H1 (cell line): Measurements from ENCODE around the gene LIPA. TPM values are rescaled to one million over a fixed set of nuclear protein-coding genes. Genes with fewer than 3 reads are reported as not detected.

Experiments used
- CTCF ChIA-PET: fragments of 300-600 bp; sonication (Branson Sonifier 250); formaldehyde crosslinking; loops from one replicate; lab custom pipeline; 2021; ENCODE audit not compliant: partially characterized antibody; lab: Charles Lee
- POLR2A ChIA-PET: fragments of 300-600 bp; sonication (Branson Sonifier 250); formaldehyde crosslinking; loops from one replicate; lab custom pipeline; 2021; ENCODE audit warnings: inconsistent platforms; ENCODE audit not compliant: partially characterized antibody; lab: Charles Lee
- DNase-seq, 2 experiments: peaks; one replicate each; pipeline versions ENCODE4 v3.0.0 to v3.0.0-alpha.2; 2010 to 2022; ENCODE audit warnings: low spot score in 2 of 2, low read depth in 1 of 2, mixed read lengths in 1 of 2
- FAIRE-seq: peaks from 2 replicates; lab custom pipeline; 2011; peaks lifted over from hg19 to GRCh38; lab: Jason Lieb, UNC
- H2AFZ ChIP-seq: 2 replicates; pipeline ENCODE4 v1.8.1; 2012; ENCODE audit warnings: low read length, inconsistent platforms
- H2AK5ac ChIP-seq: 2 replicates; pipeline ENCODE4 v1.6.1; 2013; ENCODE audit warnings: low read depth, low read length
- H2BK120ac ChIP-seq: replicated peaks from 2 replicates; pipeline ENCODE3; 2013; ENCODE audit warnings: low read depth, low read length, inconsistent platforms
- H2BK12ac ChIP-seq: 2 replicates; pipeline ENCODE4 v1.6.1; 2013; ENCODE audit warnings: low read depth, low read length
- H2BK15ac ChIP-seq: 2 replicates; pipeline ENCODE4 v1.6.1; 2013; ENCODE audit warnings: low read length
- H2BK20ac ChIP-seq: 2 replicates; pipeline ENCODE4 v1.6.1; 2013; ENCODE audit warnings: low read length
- H2BK5ac ChIP-seq: 2 replicates; pipeline ENCODE4 v1.6.1; 2013; ENCODE audit warnings: low read depth, low read length
- H3K14ac ChIP-seq: 2 replicates; pipeline ENCODE4 v1.6.1; 2013; ENCODE audit warnings: inconsistent platforms; ENCODE audit not compliant: insufficient read length
- H3K18ac ChIP-seq: 2 replicates; pipeline ENCODE4 v1.6.1; 2013; ENCODE audit warnings: low read length; ENCODE audit errors: extremely low read depth
- H3K23ac ChIP-seq: 2 replicates; pipeline ENCODE4 v1.6.1; 2013; ENCODE audit warnings: inconsistent platforms; ENCODE audit not compliant: insufficient read length
- H3K23me2 ChIP-seq: 2 replicates; pipeline ENCODE4 v1.6.1; 2013; ENCODE audit warnings: low read depth, low read length
- H3K27ac ChIP-seq: 2 replicates; pipeline ENCODE4 v1.6.1; 2011; ENCODE audit warnings: low read depth, low read length, inconsistent platforms
- H3K27me3 ChIP-seq, 4 experiments: replicated peaks in 1 of 4; 1 replicate in 1 of 4; 2 replicates in 3 of 4; pipeline versions ENCODE4 v1.6.1 to v1.8.1; 2011 to 2013; ENCODE audit warnings: low read length in 3 of 4, mild to moderate bottlenecking in 3 of 4, inconsistent platforms in 2 of 4, mixed read lengths in 2 of 4, moderate library complexity in 1 of 4; ENCODE audit not compliant: control insufficient read depth in 3 of 4, insufficient read depth in 3 of 4; ENCODE audit errors: extremely low read depth in 1 of 4
- H3K36me3 ChIP-seq, 4 experiments: 2 replicates each; pipeline versions ENCODE4 v1.6.1 to v1.8.1; 2011 to 2013; ENCODE audit warnings: mild to moderate bottlenecking in 4 of 4, low read length in 3 of 4, moderate library complexity in 2 of 4, control low read depth in 1 of 4, inconsistent platforms in 1 of 4; ENCODE audit not compliant: insufficient read depth in 4 of 4, control insufficient read depth in 2 of 4
- H3K4ac ChIP-seq: replicated peaks from 2 replicates; pipeline ENCODE3; 2013; ENCODE audit warnings: low read length, low read depth, mixed read lengths, inconsistent platforms; ENCODE audit not compliant: insufficient read length
- H3K4me1 ChIP-seq, 4 experiments: replicated peaks in 1 of 4; 1 replicate in 1 of 4; 2 replicates in 3 of 4; pipeline versions ENCODE4 v1.6.1 to v1.8.1; 2011 to 2013; ENCODE audit warnings: low read length in 3 of 4, inconsistent platforms in 2 of 4, mixed read lengths in 1 of 4; ENCODE audit not compliant: insufficient read depth in 4 of 4, control insufficient read depth in 3 of 4
- H3K4me2 ChIP-seq, 2 experiments: 2 replicates each; pipeline versions ENCODE4 v1.6.1 to v1.8.1; 2011 to 2013; ENCODE audit warnings: low read depth in 2 of 2, low read length in 2 of 2, control low read depth in 1 of 2, inconsistent platforms in 1 of 2, mild to moderate bottlenecking in 1 of 2; ENCODE audit not compliant: insufficient read depth in 1 of 2
- H3K4me3 ChIP-seq, 4 experiments: fragments of 200-600, 300-600 bp in 1 of 4; sonication (generic), shearing (Covaris generic), sonication (Bioruptor Twin) in 1 of 4; 2 replicates each; pipeline versions ENCODE4 v1.5.1 to v1.8.1; 2011 to 2016; ENCODE audit warnings: low read length in 4 of 4, low read depth in 3 of 4, control low read depth in 2 of 4, inconsistent platforms in 2 of 4, mild to moderate bottlenecking in 2 of 4, mixed read lengths in 1 of 4, moderate library complexity in 1 of 4; ENCODE audit not compliant: insufficient read depth in 2 of 4; ENCODE audit errors: extremely low read depth in 1 of 4
- H3K56ac ChIP-seq: replicated peaks from 2 replicates; pipeline ENCODE3; 2013; ENCODE audit warnings: low read depth, mild to moderate bottlenecking, mixed read lengths, low read length, inconsistent platforms; ENCODE audit not compliant: insufficient read length
- H3K79me1 ChIP-seq: 2 replicates; pipeline ENCODE4 v1.6.1; 2013; ENCODE audit warnings: low read depth, low read length, control low read depth
- H3K79me2 ChIP-seq, 2 experiments: 2 replicates each; pipeline versions ENCODE4 v1.6.1 to v1.8.1; 2012 to 2013; ENCODE audit warnings: low read length in 2 of 2, mild to moderate bottlenecking in 2 of 2, inconsistent platforms in 1 of 2; ENCODE audit not compliant: insufficient read depth in 2 of 2, control insufficient read depth in 1 of 2
- H3K9ac ChIP-seq, 4 experiments: replicated peaks in 1 of 4; 1 replicate in 1 of 4; 2 replicates in 3 of 4; pipeline versions ENCODE4 v1.6.1 to v1.8.1; 2011 to 2013; ENCODE audit warnings: low read depth in 3 of 4, low read length in 3 of 4, control low read depth in 2 of 4, mild to moderate bottlenecking in 2 of 4, moderate library complexity in 2 of 4, inconsistent platforms in 1 of 4; ENCODE audit errors: extremely low read depth in 1 of 4
- H3K9me3 ChIP-seq, 2 experiments: 2 replicates each; pipeline versions ENCODE4 v1.6.1 to v1.8.1; 2012 to 2013; ENCODE audit warnings: mild to moderate bottlenecking in 2 of 2, moderate library complexity in 2 of 2, control low read depth in 1 of 2, inconsistent platforms in 1 of 2, low read depth in 1 of 2, low read length in 1 of 2, mixed read lengths in 1 of 2; ENCODE audit not compliant: insufficient read depth in 2 of 2
- H4K20me1 ChIP-seq, 2 experiments: replicated peaks in 1 of 2; 2 replicates each; pipeline versions ENCODE3 to v1.8.1; 2011 to 2013; ENCODE audit warnings: inconsistent platforms in 2 of 2, low read length in 2 of 2, mild to moderate bottlenecking in 1 of 2; ENCODE audit not compliant: insufficient read depth in 2 of 2, control insufficient read depth in 1 of 2
- H4K5ac ChIP-seq: 2 replicates; pipeline ENCODE4 v1.6.1; 2013; ENCODE audit warnings: low read length, low read depth, mixed read lengths, inconsistent platforms; ENCODE audit not compliant: insufficient read length
- H4K8ac ChIP-seq: 2 replicates; pipeline ENCODE4 v1.8.0; 2013; ENCODE audit warnings: mild to moderate bottlenecking, moderate library complexity, low read length, inconsistent platforms; ENCODE audit not compliant: insufficient read depth; ENCODE audit errors: extremely low read depth
- H4K91ac ChIP-seq: replicated peaks from 2 replicates; pipeline ENCODE3; 2013; ENCODE audit warnings: low read length, mixed read lengths, inconsistent platforms; ENCODE audit not compliant: insufficient read length
- ASH2L ChIP-seq: fragments of 200-600, 300-600 bp; sonication (generic); IDR thresholded peaks from one replicate; pipeline ENCODE4 v1.7.1; 2017; ENCODE audit warnings: low read length
- ATF2 ChIP-seq: IDR thresholded peaks from 2 replicates; pipeline ENCODE4 v1.6.1; 2012; ENCODE audit warnings: low read length, inconsistent platforms
- CBX8 ChIP-seq: fragments of 300-800, 300-1000 bp; sonication (generic); IDR thresholded peaks from 2 replicates; pipeline ENCODE4 v1.7.1; 2016; ENCODE audit warnings: low read depth, low read length, borderline replicate concordance
- CREB1 ChIP-seq: IDR thresholded peaks from 2 replicates; pipeline ENCODE4 v1.6.1; 2012; ENCODE audit warnings: inconsistent platforms
- HDAC6 ChIP-seq: IDR thresholded peaks from one replicate; pipeline ENCODE4 v1.7.1; 2012; ENCODE audit warnings: low read depth, mild to moderate bottlenecking, inconsistent platforms, low read length, moderate library complexity
- JUN ChIP-seq: IDR thresholded peaks from 2 replicates; pipeline ENCODE4 v1.6.1; 2011; ENCODE audit warnings: low read depth, mild to moderate bottlenecking, improper control_type of control experiment, low read length
- SIX5 ChIP-seq: IDR thresholded peaks from 2 replicates; pipeline ENCODE4 v1.6.1; 2011; ENCODE audit warnings: mild to moderate bottlenecking, low read depth, low read length
- WGBS, 2 experiments: shearing (Covaris generic) in 1 of 2; methylation state at CpG; one replicate each; pipeline versions ENCODE4 v1.1.6 to v1.1.7; 2013 to 2015; ENCODE audit warnings: low lambda C conversion rate in 2 of 2, mixed read lengths in 2 of 2, inconsistent platforms in 1 of 2, low coverage in 1 of 2, missing lambda C conversion rate in 1 of 2; ENCODE audit not compliant: insufficient replicate concordance in 2 of 2, insufficient coverage in 1 of 2, insufficient read length in 1 of 2; ENCODE audit errors: extremely low coverage in 1 of 2, missing lambda C conversion rate in 1 of 2; 5-methylcytosine and 5-hydroxymethylcytosine counted together
- polyA plus RNA-seq, 7 experiments: library from polyadenylated mRNA; depleted of rRNA in 3 of 7; stranded (reverse) in 5 of 7; unstranded in 2 of 7; fragments of >200 nt in 5 of 7; fragments of 200-250 nt in 2 of 7; gene quantifications; 1 replicate in 5 of 7; 2 replicates in 1 of 7; 4 replicates in 1 of 7; pipeline versions ENCODE4 v1.2.1 to v1.2.3, GENCODE V29; 2011 to 2013; ENCODE audit warnings: missing spikeins in 2 of 7, mixed read lengths in 2 of 7
- total RNA-seq: library from RNA; stranded (reverse); fragmentation: NEBNext Ultra II Directional; extraction: Animal tissue kit (Norgen Biotek cat#: 25700); gene quantifications from 2 replicates; pipeline ENCODE4 v1.2.1, GENCODE V29; 2021

The LIPA gene
- total and polyA plus RNA-seq, 2 of the 8 experiments (the other 6 are each of a cell fraction or from before 2014, with no cell fraction given): 18.1 to 32.4 TPM

DNA sequence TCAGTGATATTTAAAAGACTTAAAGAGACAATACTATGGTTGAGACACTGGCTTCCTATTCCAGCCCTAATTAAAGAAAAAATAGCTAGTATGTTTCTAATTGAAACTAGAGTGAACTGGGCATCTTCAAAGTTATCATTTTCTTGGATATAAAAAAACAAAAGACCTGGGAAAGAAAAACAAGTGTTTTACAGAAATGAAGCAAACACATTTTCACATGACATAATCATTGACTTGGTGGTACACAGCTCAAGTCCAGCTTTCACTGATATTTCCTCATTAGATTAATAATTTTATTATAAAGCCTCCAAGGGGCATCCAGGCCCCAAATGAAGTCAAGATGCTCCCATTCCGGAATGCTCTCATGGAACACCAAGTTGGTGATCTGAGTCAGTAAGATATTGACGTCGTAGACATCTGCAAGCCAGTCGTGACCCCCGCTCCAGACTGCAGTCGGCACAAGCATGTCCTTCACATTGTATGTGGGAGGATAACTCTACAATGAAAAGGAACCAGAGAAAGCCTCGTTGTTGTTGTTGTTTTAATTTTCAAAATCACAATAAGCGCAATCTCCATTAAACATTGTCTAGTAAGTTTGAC is 36.9 kb downstream of the LIPA start:
- H4K5ac ChIP-seq: no peak overlapping the region
- no peak overlapping the region for H3K27ac ChIP-seq
- ChIA-PET CTCF (interaction anchor here (0.7 to 4.2 kb wide), 47 partner anchors 10 to 386 kb away, joined by 3 to 100 read pairs (median 4); partner anchors contain the start of genes FAS, IFIT1 and LIPA), POLR2A (no interaction called here)
- H2AFZ ChIP-seq: no peak overlapping the region
- no peaks in the 10 kb centered on the region for H3K79me2 ChIP-seq
- no peaks in the 10 kb centered on the region for H3K36me3 ChIP-seq
- H3K4me2 ChIP-seq: no peak overlapping the region
- H4K20me1 ChIP-seq: no peaks in the 10 kb centered on the region
- no peak overlapping the region for H2AK5ac ChIP-seq
- H3K23me2 ChIP-seq: no peaks in the 10 kb centered on the region
- no peak overlapping the region for H4K91ac ChIP-seq
- H3K79me1 ChIP-seq: no peaks in the 10 kb centered on the region
- no peak overlapping the region for H4K8ac ChIP-seq
- no peak overlapping the region for H3K23ac ChIP-seq
- WGBS, 2 experiments: 92% methylated on average over 8 of the region's 8 CpGs; no CpG with 5 or more reads in 1 of the 2 experiments
- TF ChIP-seq JUN: no peak
- no peak for TF ChIP-seq ASH2L
- no peak for TF ChIP-seq SIX5
- TF ChIP-seq HDAC6: no peak
- TF ChIP-seq CREB1: no peak
- TF ChIP-seq CBX8: no peak
- no peak for TF ChIP-seq ATF2
- no peak overlapping the region for H3K9ac ChIP-seq
- no peaks in the 10 kb centered on the region for H3K9me3 ChIP-seq
- no peak overlapping the region for H2BK120ac ChIP-seq
- H3K4me1 ChIP-seq: peaks cover 0 to 2% (median 0%) of the 10 kb centered on the region in 4 experiments; a peak in 2 of 7 replicates
- no peak overlapping the region for H3K4me3 ChIP-seq
- H2BK15ac ChIP-seq: no peak overlapping the region
- no peak overlapping the region for H3K14ac ChIP-seq
- no peak for FAIRE-seq
- no peak for DNase-seq
- no peak overlapping the region for H2BK20ac ChIP-seq
- H3K56ac ChIP-seq: no peak overlapping the region
- H3K4ac ChIP-seq: no peak overlapping the region
- no peak overlapping the region for H2BK5ac ChIP-seq
- no peak overlapping the region for H2BK12ac ChIP-seq
- H3K18ac ChIP-seq: no peak overlapping the region
- H3K27me3 ChIP-seq: peaks cover 0 to 4% (median under 1%) of the 10 kb centered on the region in 4 experiments; a peak in 3 of 7 replicates
